ENCODE data around the gene PRICKLE2. TPM values are rescaled to one million over a fixed set of nuclear protein-coding genes. Genes with fewer than 3 reads are reported as not detected.

PRICKLE2 gene
- polyA plus RNA-seq, 3 donors = 18.1 to 20.5 (median 19.5) TPM

GRCh38 chr3:64074895-64075679 lies 150.2 kb downstream of the PRICKLE2 start:
- no peak for DNase-seq (ENCODE audit: extremely low read depth in 1 of 11, low read depth in 9 of 11, low spot score in 4 of 11)

- no peak for DNase-seq (ENCODE audit: extremely low read depth in 1 of 11, low read depth in 9 of 11, low spot score in 4 of 11)
These were observed 151.2 kb downstream of the PRICKLE2 start for GRCh38 chr3:64074060-64074459.

- no peak for DNase-seq (ENCODE audit: extremely low read depth in 1 of 11, low read depth in 9 of 11, low spot score in 4 of 11)
These were observed 152.0 kb downstream of the PRICKLE2 start for GRCh38 chr3:64073158-64073761.

GRCh38 chr3:64072126-64072525 lies 153.1 kb downstream of the PRICKLE2 start:
- DNase-seq (ENCODE audit: extremely low read depth in 1 of 11, low read depth in 9 of 11, low spot score in 4 of 11) = no peak

GRCh38 chr3:64070704-64071103 lies 154.6 kb downstream of the PRICKLE2 start:
- DNase-seq (ENCODE audit: extremely low read depth in 1 of 11, low read depth in 9 of 11, low spot score in 4 of 11) = no peak

- no peak for DNase-seq (ENCODE audit: extremely low read depth in 1 of 11, low read depth in 9 of 11, low spot score in 4 of 11)
These were observed 157.5 kb downstream of the PRICKLE2 start for GRCh38 chr3:64067506-64068346.

- DNase-seq (ENCODE audit: extremely low read depth in 1 of 11, low read depth in 9 of 11, low spot score in 4 of 11) = no peak
These were observed 160.5 kb downstream of the PRICKLE2 start for GRCh38 chr3:64064804-64065203.

GRCh38 chr3:64063983-64064438 lies 161.3 kb downstream of the PRICKLE2 start:
- DNase-seq (ENCODE audit: extremely low read depth in 1 of 11, low read depth in 9 of 11, low spot score in 4 of 11) = no peak

GRCh38 chr3:64063207-64063982 lies 161.9 kb downstream of the PRICKLE2 start:
- no peak for DNase-seq (ENCODE audit: extremely low read depth in 1 of 11, low read depth in 9 of 11, low spot score in 4 of 11)

- no peak for DNase-seq (ENCODE audit: extremely low read depth in 1 of 11, low read depth in 9 of 11, low spot score in 4 of 11)
These were observed 163.6 kb downstream of the PRICKLE2 start for GRCh38 chr3:64061628-64062027.

GRCh38 chr3:64059484-64060175 lies 165.6 kb downstream of the PRICKLE2 start:
- DNase-seq (ENCODE audit: extremely low read depth in 1 of 11, low read depth in 9 of 11, low spot score in 4 of 11) = peak in 1 of 11 donors; percentile 25

GRCh38 chr3:64058566-64058965 lies 166.7 kb downstream of the PRICKLE2 start:
- no peak for DNase-seq (ENCODE audit: extremely low read depth in 1 of 11, low read depth in 9 of 11, low spot score in 4 of 11)

- no peak for DNase-seq (ENCODE audit: extremely low read depth in 1 of 11, low read depth in 9 of 11, low spot score in 4 of 11)
These were observed 168.0 kb downstream of the PRICKLE2 start for GRCh38 chr3:64057231-64057630.

- DNase-seq (ENCODE audit: extremely low read depth in 1 of 11, low read depth in 9 of 11, low spot score in 4 of 11) = no peak
These were observed 168.6 kb downstream of the PRICKLE2 start for GRCh38 chr3:64056606-64057180.

GRCh38 chr3:64055076-64055475 lies 170.2 kb downstream of the PRICKLE2 start:
- DNase-seq (ENCODE audit: extremely low read depth in 1 of 11, low read depth in 9 of 11, low spot score in 4 of 11) = no peak

- no peak for DNase-seq (ENCODE audit: extremely low read depth in 1 of 11, low read depth in 9 of 11, low spot score in 4 of 11)
These were observed 170.8 kb downstream of the PRICKLE2 start for GRCh38 chr3:64054488-64054887.

GRCh38 chr3:64053581-64053980 lies 171.7 kb downstream of the PRICKLE2 start:
- DNase-seq (ENCODE audit: extremely low read depth in 1 of 11, low read depth in 9 of 11, low spot score in 4 of 11) = no peak

- DNase-seq (ENCODE audit: extremely low read depth in 1 of 11, low read depth in 9 of 11, low spot score in 4 of 11) = no peak
These were observed 172.1 kb downstream of the PRICKLE2 start for GRCh38 chr3:64053117-64053516.
